Measurements from ENCODE around the gene TBL1X. TPM values are rescaled to one million over a fixed set of nuclear protein-coding genes. Genes with fewer than 3 reads are reported as not detected.

The TBL1X gene
- 7.7 and 9.0 TPM in 2 replicates for total RNA-seq

DNA sequence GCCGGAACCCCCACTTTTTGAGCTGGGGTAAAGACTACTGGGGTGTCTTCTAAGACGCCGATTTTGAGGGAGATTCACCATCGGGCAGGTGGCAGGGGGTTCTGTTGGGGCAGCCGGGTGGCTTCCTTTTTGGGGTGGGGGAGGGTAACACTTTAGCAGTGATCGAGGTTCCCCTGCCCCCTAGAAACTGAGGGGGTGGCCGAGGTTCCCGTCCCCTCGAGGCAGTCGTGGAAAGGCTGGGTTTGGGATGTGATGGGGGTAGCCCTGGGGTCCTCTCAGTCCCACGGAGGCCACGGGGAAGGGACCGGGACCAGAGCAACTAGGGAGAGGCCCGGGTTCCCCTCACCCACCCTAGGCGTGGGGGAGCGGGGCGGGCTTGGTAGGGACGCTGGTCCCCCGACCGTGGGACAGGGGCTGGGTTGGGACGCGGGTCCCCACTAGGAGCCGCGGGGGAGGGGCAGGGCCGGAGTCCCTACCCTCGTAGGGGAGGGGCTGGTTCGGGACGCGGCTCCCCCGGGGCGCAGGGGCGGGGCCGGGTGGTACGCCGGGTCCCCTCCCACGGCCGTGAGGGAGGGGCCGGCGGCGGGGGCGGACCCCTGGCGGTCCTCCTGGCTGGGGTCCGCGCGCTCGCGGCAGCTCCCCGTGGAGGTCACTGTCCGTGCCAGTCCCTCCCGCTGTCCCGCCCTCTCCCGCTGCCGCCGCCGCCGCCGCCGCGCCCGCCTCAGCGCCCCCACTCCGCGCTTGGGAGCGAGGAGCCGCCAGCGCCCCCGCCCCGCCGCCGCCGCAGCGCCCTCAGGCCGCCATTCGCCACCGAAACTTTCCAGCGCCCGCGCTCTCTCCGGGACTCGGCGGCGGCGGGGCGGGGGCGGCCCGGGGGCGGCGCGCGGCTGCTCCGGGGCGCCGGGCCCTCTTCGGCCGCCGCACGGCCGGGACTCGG is at the start of gene TBL1X:
Gene TBL1X (plus strand): TSS at position 624 of the 937 bp plus-strand sequence. CDS start 188,529 bp downstream, outside the sequence.

DNA sequence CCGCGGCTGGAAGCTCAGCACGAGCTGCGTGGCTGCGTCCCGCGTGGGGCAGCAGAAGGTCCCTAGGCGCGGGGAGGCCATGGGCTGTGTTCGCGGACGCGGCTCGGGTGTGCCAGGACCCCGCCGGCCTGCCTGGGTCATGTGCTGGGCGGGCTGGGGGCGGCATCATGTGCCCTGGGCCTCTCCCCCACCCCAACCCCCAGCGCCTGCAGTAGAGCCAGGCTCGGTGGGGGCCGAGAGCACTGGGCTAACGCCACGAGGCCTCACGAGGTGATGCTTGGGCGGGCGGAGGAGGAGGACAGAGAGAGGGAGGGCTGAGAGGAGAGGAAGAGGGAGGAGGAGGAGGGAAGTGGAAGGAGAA is 300.9 kb downstream of the TBL1X start, which contains the start of gene GPR143:
Gene GPR143 (minus strand): TSS at position 111 of the 361 bp plus-strand sequence. CDS start 30 bp downstream, at position 81.

DNA sequence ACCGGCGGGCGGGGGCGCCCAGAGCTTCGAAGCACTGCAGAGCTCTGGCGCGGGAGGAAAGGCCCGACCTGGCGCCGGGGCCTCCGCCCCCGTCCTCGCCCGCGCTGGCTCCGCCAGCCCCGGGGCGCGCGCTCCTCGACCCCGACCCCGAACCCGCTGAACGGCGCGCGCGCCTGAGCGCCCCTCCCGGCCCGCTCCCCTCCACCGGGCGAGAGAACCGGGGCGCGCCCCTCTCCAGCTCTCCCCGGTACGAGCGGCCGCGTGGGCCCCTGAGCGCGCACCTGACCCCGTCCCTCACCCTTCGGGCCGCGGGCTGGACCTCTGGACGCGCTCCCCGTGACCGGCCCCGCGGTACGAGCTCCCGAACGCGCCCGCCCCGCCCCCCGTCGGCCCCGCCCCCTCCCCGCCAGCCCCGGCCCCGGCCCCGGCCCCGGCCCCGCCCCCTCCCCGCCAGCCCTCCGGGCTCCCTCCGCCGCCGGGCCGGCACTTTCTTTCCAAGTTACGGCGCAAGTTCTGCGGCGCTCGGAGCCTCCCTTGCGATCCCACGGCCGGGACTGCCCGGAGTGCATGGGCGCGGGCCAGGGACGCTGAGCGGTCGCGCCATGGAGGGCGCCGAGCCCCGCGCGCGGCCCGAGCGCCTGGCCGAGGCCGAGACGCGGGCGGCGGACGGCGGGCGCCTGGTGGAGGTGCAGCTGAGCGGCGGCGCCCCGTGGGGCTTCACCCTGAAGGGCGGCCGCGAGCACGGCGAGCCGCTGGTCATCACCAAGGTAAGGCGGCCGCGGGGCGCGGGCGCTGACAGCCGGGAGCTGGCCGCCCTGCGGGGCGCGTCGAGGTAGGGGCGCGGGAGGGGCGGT is 321.3 kb downstream of the TBL1X start, which contains the start of gene SHROOM2:
Gene SHROOM2 (plus strand): TSS at position 486 of the 854 bp plus-strand sequence. CDS start 117 bp downstream, at position 603.

All from airway epithelial cell (primary cell).